NCI-H2227 (cell line): ENCODE data around the gene SPATC1L.

Experiments used
- DNase-seq: peaks from one replicate; lab custom pipeline; 2025; ENCODE audit not compliant: unreplicated experiment; lab: John Stamatoyannopoulos, UW

The SPATC1L gene

DNA sequence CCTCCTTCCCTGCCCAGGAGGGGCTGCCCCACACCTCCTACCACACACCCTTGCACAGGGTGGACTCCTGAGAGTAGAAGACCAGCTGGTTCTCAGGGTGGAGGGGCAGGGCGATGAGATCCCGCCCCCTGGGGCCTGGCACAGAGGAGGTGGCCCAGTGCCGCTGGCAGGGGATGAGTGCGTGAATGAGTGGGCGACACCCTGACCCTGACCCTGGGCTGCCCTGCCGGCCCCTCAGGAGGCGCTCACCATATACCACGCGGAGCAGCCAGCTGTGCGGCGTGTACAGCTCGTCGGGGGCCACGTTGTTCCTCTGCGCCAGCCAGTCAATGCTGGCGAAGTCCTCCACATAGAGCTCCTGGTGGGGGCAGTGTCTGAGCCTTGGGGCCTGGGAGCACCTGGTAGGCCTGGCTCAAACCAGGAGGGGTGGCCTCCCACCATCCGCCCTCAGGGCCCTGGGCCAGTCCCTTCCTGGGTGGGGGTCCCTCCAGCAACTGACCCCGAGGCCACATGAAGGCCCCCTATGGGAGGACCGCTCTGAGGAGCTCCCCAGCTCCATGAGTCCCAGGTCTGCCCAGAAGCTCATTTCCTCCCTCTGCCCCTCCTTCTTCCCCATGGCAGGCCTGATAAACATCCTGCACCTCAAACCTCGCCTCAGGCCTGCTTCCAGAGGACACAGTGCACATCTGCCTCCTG lies 31.3 kb upstream of the SPATC1L start:
- DNase-seq, result no peak

DNA sequence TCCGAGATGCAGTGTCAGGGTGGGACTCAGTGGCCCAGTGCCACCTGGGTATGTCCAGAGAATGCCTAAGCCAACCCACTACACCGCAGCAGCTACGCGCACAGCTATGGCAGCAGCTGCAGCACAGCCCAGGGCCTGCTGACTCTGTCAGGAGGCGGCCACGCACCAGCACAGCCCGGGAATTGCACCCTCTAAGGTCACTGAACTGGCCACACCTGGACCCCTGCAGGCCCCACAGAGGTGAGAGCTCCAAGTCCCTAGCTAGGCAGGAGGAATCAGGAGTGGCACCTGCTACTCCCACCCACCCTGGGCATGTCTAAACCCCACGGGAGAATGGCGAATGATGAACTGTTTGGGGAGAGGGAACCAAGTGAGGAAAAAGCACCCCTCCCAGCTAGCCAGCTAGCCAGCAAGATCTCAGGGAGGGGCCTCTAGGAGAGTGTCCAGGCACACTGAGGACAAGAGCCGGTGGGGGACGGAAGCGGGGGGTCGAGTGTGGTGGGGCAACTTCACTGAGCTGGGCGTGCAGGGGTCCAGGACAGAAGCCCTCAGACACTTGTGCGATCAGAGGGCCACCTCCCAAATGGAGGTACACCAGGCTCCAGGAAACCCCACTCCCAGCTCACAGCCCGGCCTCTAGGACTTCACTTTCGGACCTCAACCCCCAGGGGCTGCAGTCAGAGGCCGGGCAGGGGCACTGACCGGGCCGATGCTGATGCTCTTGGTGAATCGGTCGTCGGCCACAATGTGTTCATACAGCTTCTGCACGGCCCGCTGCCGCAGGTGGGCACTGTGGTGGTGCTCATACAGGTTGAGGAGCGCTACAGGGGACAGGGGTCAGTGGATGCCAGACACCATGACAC lies 30.4 kb upstream of the SPATC1L start:
- DNase-seq, result no peak

DNA sequence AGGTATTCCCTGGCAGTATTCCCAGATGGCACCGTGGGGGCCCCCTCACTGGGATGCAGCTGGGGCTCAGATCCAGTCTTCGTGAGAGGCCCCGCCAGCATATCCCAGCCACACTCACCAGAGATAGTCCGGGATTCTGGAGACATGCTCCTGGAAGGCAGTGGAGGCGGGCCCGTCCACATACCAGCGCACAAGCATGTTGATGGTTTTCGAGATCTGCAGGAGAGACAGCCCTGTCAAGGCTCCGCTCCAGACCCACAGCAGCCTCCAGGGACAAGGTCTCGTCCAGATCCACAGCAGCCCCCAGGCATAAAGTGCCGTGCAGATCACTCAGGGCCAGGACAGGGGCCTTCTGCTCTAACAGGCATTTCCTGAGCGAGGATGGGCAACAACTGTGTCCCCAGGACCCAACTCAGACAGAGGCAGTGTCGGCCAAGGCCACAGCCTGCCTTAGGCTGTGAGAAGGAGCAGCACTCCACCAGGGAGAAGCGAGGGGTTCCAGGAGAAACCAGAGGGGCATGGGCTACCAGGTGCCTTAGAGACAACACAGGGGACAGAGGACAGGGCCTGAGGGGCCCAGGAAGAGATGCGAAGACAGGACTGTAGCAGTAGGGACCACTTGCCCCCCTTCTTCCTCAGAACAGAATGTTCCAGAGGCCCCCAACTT lies 29.5 kb upstream of the SPATC1L start:
- no peak for DNase-seq

DNA sequence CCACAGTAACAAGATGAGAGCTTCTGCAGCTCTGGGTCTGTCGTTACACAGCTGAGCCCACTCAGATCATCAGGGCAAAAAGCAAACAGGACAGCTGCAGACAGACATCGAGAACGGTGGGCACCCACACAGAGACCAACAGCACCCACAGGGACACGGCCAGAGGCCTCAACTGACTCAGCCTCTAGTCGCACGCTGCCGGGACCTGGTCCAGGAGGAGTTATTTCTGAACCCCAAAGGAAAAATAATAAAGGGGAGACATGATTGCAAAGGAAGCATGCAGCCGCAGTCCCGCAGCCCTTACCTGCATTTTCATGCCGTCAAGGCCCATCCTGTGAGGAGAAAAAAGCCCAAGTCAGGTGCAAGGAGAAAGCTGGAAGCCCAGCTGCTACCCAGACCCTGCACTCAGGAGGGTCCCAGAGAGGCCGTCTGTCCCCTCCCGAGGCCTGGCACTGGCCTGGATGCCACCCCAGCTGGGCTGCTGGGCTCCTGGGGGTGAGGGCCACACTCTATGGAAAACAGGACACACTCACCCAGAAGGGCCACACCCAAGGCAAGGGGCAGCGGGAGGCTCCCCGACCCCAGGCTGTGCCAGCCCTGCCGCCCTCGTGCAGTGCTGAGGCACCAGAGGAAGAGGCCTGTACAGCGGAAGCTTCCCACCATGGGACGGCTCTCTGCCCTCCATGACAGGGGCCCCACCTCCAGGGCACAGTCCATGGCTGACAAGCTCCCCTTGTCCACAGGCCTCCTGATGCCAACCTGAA lies 28.6 kb upstream of the SPATC1L start:
- DNase-seq, result no peak

DNA sequence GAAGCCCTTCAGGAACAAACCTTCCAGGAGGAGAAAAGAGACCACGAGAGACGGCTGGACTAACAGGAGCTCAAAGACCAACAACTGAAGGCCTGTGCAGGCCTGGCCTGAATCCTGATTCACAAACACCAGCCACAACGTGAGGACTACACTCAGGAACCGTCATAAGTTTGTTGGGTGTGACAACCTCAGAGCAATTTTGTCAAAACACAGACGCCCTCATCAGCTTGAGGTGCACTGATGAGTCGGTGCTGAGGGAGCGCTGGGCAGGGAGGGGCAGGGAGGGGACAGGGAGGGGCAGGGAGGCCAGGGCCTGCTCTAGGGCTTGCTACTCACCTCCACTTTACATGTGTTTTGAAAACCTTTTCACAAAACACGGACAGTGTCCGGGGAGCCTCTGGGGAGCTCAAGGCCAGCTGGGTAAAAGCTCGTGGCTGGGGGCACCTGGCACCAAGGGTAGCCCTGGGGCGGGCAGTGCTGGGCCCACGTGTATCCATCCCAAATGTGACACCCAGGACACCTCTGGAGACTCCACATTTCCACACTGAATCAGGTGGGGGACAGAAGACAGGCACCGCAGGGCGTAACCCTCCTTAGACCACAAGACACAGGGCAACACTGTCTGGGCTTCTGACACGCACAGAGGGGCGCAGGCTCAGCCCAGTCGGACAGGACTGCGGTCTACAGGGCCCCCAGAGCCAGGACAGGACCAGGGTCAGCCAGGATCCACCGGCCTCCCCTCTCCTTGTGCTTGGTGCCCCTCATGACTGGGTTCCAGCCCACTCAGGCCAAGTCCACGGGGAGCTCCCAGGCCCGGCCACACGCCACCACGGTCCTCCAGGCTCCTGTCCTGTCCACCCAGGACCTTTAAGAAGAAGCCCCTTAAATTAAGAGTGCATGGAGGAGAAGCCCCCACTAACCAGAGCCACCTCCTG lies 27.8 kb upstream of the SPATC1L start:
- no peak for DNase-seq

DNA sequence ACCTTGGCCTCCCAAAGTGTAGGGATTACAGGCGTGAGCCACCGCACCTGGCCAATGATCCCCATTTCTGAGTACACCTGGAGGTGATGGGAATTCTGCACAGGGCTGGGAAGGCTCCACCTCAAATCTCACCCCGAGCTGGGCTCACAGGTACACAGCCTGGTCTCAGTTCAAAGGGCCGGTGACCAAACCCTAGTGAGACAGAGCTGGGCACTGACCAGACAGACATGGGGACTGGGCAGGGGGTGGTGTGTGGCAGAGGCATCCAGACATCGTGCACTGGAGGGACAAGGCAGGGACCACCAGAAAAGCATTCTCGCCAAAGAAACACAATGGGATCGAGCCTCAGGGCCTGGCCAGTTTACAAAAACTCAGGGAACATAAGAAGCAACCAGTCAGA lies 27.1 kb upstream of the SPATC1L start:
- DNase-seq, result no peak

DNA sequence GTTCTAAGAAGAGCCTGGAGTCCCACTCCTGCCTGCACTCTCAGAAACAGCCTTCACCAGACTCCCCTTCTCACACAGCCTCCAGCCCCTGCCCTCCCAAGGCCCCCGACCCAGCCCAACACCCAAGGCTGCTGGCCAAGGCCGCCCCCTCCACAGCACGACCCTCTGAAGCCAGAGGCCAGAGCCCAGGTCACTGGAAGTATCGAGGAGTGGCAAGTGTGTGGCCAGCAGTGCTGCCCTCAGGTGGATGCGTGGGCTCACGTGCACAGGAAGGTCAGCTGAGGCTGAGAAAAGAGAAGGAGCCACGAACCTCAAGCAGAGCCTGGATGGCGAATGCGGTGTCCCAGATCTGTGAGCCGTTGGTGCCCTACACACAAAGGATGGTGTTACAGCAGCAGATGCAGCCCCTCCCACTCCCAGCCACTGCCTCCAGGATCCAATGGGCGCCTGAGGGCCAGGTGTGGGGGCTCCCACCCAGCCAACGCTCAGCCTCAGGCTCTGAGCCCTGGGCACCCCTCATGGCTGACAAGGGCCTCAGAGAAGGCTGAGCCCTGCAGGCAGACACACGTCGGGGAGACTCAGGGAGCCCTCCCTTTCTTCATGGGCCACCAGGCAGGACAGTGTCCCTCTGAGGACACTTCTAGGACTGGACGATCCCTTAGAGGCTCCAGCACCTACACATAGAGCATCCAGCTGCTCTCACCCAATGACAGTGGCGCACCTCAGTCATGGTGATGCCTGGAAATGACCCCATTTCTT lies 26.3 kb upstream of the SPATC1L start:
- no peak for DNase-seq

DNA sequence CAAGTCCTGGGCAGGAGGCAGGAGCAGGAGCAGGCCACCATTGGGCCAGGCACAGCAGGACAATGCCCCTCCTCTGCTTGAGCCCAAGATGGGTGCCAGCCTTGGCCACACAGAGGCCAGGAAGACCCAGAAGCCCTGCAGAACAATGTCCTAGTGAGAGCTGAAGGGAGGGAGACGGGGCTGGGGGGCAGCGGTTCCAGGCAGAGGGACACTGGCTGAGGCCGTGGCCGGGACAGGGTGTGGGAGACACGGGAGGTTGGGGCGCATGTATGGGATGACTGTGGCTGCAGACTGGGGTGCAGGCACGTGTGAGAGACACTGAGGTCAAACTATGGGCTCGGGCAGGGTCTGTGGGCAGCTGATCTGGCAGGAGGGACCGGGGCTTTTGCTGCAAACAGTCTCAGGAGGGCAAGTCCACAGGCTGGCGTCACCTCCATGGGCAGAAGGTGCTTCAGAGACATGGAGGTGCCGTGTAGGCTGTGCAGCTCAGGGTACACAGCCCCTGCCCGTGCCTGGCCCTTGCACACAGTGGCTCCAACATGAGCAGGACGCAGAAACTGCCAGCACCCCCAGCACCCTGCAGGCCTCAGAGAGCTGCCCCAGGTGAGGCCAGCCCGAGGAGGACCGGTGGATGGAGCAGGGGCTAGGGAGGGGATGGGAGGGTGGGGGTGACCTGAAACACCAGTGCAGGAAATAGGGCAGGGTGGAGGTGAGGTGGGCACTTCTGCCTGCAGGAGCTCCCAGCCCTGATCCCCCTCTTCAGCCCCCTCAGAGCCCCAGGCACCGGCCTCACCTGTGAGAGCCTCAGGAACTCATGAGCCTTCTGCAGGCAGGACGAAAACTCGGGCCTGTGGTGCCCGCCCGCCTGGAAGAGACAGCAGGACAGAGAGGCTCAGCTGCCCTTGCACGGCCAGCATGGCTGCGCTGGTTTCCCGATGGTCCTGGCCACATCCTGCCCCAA lies 24.8 kb upstream of the SPATC1L start:
- DNase-seq, result no peak

DNA sequence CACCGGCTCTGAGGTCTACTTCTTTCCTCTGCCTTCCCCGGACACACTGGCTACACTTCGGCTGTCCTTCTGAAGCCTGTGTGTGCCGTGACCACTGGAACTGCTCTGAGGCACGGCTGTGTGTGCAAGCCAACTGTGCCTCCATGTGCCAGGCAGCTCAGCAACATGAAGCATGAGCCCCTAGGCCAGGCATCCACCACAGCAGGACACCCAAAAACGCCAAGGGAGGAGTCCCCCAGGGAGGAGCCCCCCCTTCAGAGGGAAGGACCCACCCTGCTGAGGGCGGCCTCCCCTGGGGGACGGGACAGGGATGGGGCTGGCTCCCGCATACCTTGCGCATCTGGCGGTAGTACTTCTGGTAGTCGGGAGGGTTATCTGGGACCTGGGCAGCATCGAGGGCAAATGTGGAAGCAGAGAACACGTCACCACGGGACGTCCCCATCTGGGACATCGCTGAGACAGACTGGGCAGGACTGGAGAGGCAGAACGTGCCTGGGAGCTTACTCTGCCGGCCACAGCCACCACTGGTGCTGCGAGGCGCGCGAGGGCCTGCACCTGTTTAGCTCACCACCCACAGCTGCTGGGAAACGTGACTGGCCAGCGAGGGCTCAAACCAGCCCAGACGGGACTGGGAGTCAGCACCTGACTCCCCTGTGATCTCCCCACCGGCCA lies 23.8 kb upstream of the SPATC1L start:
- DNase-seq, result no peak

DNA sequence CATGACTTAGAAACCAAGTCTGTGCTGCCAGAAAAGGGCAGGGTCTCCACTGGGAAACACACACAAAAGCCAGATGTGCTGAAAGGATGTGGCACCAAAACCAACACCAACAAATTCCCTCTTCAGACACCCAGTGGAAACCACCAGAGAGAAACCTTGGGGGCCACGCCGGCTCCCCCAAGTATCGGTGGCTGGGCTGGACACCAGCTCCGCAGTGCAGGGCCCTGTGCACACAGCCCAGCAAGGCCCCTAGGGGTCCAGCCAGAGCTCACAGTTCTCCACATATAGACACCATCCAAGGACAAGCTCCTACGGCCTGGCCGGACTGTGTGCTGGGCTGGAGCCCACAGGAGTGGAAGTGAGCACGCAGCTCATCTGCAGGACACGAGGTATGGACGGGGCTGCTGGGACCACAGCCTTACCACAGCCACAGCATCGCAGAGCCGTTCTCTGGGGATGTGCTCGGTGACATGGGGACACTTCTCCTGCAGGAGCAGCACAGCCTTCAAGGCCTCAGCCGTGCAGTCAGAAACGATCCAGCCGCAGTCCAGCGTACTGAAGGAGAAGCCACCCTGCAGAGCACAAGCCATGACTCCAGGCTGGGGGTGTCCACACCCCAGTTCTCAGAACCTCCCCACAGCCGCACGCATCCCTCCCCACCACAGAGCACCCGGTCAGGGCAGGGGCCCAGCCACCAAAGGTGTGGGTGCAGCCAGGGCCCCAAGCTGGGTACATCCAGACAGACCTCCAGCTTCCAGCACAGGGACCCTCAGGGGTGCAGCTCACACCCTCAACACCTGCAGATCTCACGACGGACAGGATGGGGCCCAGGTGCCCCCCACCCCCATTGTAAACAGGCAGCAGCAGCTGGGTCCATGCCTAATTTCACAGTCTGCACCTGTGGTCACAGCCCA lies 23.0 kb upstream of the SPATC1L start:
- no peak for DNase-seq

DNA sequence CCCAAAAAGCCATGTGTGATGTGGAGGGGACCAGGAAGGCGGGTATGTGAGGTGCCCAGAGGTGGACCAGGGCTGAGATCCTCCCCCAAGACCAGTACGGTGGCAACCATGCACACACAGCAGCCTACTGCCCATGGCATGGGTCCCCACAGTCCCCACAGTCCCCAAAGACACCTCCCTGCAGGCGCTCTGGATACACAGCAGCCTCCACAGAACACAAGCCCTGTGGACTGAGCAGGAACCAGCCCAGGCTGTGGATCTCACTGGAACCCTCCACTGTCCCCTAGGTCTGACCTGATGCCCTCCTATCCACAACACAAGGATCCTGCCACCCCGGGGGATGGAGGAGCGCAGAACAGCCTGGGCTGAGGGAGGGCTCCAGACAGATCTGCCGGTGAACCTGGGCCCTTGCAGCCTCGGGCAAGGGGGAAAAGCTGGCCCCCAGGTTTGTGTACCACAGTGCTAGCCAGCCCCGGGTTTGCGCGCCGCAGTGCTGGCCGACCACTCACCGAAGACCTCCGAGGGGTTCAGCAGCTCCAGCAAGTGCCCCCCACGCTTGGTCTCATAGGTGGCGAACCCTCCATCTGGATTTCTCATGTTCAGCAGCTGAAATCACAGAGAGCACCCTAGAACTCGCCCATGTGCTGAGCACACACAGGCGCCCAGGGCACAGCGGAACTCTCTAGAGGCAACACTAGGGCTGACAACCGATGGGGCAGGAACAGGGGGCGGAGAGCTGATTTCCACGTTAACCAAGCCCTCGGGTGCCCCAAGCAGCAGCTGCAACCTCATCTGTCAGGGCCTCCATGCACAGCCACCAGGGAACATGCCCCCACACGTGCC lies 22.1 kb upstream of the SPATC1L start:
- DNase-seq, result no peak

DNA sequence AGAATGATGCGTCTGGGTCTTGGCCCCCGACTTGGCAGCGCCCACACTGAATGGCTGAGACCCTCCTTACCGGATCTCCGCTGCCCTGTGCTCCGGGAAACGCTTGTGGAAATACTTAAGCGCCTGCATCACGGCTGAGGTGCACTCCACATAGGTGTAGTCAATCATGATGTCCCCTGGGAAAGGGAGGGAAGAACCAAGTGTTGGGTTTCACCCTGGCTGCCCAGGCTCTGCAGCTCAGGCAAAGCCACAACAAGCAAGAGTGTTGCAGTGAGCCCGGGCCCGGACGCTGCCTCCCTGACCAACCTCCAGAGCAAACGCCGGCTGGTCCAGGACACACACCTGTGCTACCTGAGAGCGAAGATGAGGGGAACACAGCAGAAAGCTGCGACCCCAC lies 21.5 kb upstream of the SPATC1L start:
- no peak for DNase-seq

DNA sequence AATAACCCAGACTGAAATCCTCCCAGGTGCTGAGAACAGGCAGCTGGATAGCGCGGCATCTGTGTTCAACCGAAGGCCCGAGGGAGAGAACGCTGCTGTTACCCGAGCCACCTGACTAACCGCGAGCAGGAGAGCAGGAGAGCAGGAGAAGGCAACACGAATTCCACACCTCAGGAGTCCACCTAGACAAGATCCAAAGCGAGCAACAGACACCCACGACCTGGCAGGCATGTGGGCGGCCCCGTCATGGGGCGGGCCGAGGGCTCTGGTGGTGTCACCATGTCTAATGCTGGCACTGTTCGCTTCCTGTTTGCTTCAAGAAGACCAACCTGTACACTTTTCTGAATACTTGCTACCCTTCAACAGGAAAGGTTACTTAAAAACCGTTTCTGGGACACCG lies 20.9 kb upstream of the SPATC1L start:
- DNase-seq, result no peak

DNA sequence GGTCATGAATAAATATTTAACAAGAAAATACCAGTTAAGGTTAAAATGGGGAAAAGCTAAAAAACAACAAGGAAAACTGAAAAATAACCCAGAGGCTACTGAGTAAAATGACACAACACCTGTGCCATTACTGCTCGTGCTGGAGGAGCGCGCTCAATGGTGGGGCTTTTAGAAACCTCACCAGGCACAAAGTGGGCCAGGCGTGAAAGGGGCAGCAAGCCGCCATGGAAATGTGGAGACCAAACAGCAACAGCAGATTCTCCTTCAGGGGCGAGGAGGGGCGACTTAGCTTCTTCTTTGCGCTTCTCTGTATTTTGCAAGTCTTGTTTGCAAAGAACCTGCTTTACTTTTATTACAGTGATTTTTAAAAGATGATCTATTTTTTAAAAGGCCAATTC lies 18.9 kb upstream of the SPATC1L start:
- no peak for DNase-seq

DNA sequence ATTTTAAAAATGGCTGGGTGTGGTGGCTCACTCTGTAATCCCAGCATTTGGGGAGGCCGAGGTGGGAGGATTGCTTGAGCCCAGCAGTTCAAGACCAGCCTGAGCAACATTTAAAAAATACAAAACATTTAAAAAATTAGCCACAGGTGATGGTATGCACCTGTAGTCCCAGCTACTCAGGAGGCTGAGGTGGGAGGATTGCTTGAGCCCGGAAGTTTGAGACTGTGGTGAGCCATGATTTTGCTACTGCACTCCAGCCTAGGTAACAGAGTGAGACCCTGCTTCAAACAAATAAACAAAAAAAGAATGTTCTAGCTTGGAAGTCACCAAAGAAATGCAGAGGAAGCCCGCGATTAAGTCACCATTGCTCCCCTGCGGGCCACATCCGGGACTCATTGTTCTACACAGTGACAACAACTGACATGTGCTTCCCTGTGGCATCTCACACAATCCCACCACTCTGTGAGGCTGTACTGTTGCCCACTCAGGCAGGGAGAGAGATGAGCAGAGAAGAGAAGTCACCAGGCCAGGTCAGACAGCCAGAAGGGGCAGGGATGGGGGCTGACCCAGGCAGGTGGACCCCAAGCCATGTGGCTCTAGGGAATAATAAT lies 18.4 kb upstream of the SPATC1L start:
- no peak for DNase-seq
